Measurements from ENCODE around the gene TYW5.

DNA sequence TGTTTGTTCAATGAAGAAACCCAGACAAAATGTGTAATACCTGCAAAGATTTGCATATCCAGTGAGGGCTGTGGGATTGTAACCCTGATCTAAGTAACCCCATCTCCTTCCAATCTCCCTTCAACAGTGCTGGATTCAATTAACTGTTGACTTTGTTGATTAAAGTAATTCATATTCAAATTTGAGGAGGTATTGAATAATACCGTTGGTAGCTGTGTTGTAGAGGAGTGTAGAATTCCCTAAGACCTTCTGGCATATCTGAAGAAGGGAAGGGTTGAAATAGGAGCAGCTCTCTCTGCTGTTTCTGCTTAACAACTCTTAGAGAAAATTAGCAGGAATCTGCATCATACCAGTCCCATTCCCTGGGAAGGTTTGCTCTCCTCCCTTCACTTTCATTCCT is 28.2 kb upstream of the TYW5 start:
- TF ChIP-seq, protein P1, sequence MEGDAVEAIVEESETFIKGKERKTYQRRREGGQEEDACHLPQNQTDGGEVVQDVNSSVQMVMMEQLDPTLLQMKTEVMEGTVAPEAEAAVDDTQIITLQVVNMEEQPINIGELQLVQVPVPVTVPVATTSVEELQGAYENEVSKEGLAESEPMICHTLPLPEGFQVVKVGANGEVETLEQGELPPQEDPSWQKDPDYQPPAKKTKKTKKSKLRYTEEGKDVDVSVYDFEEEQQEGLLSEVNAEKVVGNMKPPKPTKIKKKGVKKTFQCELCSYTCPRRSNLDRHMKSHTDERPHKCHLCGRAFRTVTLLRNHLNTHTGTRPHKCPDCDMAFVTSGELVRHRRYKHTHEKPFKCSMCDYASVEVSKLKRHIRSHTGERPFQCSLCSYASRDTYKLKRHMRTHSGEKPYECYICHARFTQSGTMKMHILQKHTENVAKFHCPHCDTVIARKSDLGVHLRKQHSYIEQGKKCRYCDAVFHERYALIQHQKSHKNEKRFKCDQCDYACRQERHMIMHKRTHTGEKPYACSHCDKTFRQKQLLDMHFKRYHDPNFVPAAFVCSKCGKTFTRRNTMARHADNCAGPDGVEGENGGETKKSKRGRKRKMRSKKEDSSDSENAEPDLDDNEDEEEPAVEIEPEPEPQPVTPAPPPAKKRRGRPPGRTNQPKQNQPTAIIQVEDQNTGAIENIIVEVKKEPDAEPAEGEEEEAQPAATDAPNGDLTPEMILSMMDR (IDR thresholded peaks at IDR 0.05) = no peak
- TF ChIP-seq POLR2A (IDR thresholded peaks at IDR 0.05) = no peak

All from esophagus squamous epithelium (tissue), 4 donors.